Bronchial epithelial cell (primary cell): ENCODE measurements around the gene ADORA2B. TPM values are rescaled to one million over a fixed set of nuclear protein-coding genes. Genes with fewer than 3 reads are reported as not detected.

Experiments
- DNase-seq: peaks from one replicate; pipeline ENCODE4 v3.0.0-alpha.2; 2010; ENCODE audit warnings: low read depth
- FAIRE-seq: peaks from 2 replicates; lab custom pipeline; 2011; peaks lifted over from hg19 to GRCh38; lab: Jason Lieb, UNC
- H3K27me3 ChIP-seq: 2 replicates; pipeline ENCODE4 v1.5.1; 2011; ENCODE audit warnings: low read length; ENCODE audit not compliant: control insufficient read depth, insufficient read depth
- H3K36me3 ChIP-seq: 2 replicates; pipeline ENCODE4 v1.5.1; 2011; ENCODE audit warnings: low read length; ENCODE audit not compliant: control insufficient read depth, insufficient read depth
- H3K4me3 ChIP-seq: 2 replicates; pipeline ENCODE4 v1.5.1; 2011; ENCODE audit warnings: mild to moderate bottlenecking, low read depth, low read length, control low read depth
- CTCF ChIP-seq: IDR thresholded peaks from 2 replicates; pipeline ENCODE4 v1.5.1; 2011; ENCODE audit warnings: mild to moderate bottlenecking, moderate library complexity, low read length, control low read depth, inconsistent platforms; ENCODE audit not compliant: insufficient read depth, severe bottlenecking
- total RNA-seq: library from RNA; depleted of rRNA; stranded (reverse); fragments of >200 nt; gene quantifications from 2 replicates; pipeline ENCODE4 v1.2.1, GENCODE V29; 2014

Gene ADORA2B
- total RNA-seq, 1 donor from 2014 or later = 36.1 TPM

GRCh38 chr17:15947271-15947670, 2.3 kb downstream of the ADORA2B start:
- Histone ChIP-seq H3K36me3 (peaks cover 8% of the 10 kb centered on the region), H3K4me3 (peak overlapping the region; percentile 82), H3K27me3 (no peaks in the 10 kb centered on the region)
- FAIRE-seq (no peak), DNase-seq (peak; percentile 95)
- TF ChIP-seq CTCF = no peak

GRCh38 chr17:15947976-15948752, 3.2 kb downstream of the ADORA2B start:
- no peak overlapping the region for H3K4me3 ChIP-seq

DNA sequence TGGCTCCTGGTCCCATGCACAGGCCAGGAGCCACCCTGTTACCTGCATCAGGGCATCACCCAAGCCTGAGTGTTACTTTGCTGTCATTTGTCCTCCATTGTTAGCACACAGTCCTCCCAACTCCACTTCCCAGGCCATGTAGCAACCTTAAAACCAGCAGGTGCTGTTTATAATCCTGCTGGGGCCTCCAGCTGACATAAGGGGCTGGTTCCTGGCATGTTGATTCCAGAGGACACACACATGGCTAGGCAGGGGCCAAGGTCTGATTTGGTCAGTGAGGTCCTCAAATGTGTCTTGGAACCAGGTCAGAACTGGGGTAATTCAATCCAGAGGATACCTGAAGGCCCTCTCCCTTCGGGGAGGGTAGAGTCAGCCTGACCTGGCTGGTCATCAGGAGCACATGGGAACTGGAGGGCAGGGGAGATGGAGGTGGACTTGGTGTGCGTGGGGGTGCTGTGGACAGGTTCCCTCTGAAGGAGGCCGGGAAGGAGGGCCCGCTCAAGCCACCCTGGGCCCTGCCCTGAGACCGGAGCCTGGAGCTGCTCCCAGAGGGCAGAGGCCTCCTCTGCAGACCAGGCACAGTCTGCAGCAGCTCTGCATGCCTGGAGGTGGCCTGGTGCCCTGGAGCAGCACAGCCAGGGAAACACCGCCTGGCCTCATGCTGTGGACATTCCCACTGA, 6.6 kb downstream of the ADORA2B start:
- Histone ChIP-seq H3K36me3 (peaks cover 8% of the 10 kb centered on the region), H3K27me3 (no peaks in the 10 kb centered on the region), H3K4me3 (no peak overlapping the region)
- FAIRE-seq (no peak), DNase-seq (no peak)
- TF ChIP-seq CTCF = no peak

More at GRCh38 chr17:15947976-15948752, 3.2 kb downstream of the ADORA2B start:
- H3K27me3 ChIP-seq = no peaks in the 10 kb centered on the region
- TF ChIP-seq CTCF = no peak
- no peak for FAIRE-seq
- DNase-seq = peak; percentile 56
- H3K36me3 ChIP-seq = peaks cover 8% of the 10 kb centered on the region

- Histone ChIP-seq H3K27me3 (no peaks in the 10 kb centered on the region), H3K4me3 (no peak overlapping the region), H3K36me3 (peaks cover 8% of the 10 kb centered on the region)
- DNase-seq (no peak), FAIRE-seq (no peak)
- no peak for TF ChIP-seq CTCF
These were observed 7.2 kb downstream of the ADORA2B start for GRCh38 chr17:15952048-15952532.

DNA sequence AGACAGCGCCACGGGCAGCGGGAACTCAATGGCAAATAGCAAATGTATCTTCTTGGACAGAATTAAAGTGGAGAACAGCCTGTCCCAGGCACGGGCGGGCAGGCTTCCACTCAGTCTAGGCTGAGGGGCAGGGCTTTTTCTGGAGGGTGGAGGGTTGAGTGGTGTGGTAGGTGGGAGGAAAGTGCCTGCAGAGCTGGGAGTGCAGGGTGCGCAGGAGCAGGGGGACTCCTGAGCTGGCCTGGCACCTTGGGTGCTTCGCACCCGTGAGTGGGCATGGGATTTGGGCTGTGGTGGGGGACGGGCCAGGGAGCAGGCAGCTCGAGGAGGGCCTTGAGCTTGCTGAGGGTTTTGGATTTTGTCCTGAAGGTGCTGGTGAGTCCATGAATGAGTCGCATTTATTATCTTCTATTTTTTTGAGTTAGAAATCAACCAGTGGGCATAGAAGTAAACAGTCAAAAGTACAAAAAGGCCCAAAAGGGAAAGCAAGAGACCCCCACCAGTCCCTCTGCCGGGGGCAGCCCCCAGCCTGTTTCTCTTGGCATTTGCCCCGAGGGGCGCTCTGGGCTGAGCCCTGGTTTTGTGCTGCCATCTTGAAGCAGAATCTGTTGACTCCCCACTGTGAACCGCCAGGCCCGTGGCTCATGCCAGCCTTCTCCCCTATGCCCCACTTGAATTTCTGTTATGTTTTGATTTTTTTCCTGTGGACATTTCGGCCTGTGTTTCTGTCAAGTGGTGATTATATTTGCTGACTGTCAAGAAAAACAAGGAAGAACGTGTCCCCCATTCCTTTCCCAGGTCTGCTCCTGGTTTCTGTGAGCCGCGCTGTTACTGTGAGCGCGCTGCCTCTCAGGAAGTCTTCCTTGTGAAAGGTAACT, 8.2 kb downstream of the ADORA2B start:
- H3K4me3 ChIP-seq = no peak overlapping the region
- TF ChIP-seq CTCF = no peak
- DNase-seq (no peak), FAIRE-seq (no peak)
- peaks cover 8% of the 10 kb centered on the region for H3K36me3 ChIP-seq
- H3K27me3 ChIP-seq = no peaks in the 10 kb centered on the region
